ENCODE measurements around the gene NOS2.

GRCh38 chr17:27836651-27837050, 36.3 kb upstream of the NOS2 start:
- no peak for TF ChIP-seq POLR2A (IDR thresholded peaks at IDR 0.05; ENCODE audit: low read length)
- TF ChIP-seq GATA1 (IDR thresholded peaks at IDR 0.05; ENCODE audit: low read depth, low read length): no peak
